ENCODE data around the gene MRPL24.

Gene MRPL24

DNA sequence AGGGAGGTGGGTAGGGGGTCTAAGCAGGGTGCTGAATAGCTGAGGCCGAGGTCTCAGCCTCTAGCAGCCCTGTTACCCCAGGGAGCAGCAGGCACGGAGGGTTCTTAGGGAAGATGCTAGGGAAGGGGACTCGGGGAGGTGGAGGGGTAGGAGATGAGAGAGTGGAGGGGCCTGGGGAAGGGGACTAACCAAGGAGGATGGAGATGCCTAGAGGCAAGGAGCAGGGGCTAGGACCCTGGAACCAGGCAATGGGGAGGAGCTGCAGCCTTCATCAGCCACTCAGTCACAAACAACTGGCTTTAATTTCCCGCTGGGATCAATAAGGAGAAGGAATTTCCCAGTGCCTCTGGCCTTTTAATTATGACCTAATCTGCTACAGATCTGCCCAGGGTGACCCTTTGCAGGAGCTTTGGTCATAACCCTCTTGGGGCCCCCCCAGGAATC is 32.6 kb downstream of the MRPL24 start:
- DNase-seq (ENCODE audit: insufficient read length, low spot score) = no peak
- TF ChIP-seq SPI1 (IDR thresholded peaks at IDR 0.05; ENCODE audit: low read depth, low read length) (no peak), TAF1 (IDR thresholded peaks at IDR 0.05; ENCODE audit: low read depth, low read length) (no peak)
- no peak for FAIRE-seq

GRCh38 chr1:156707417-156708217 is 33.3 kb downstream of the MRPL24 start:
- no peak for FAIRE-seq
- no peak for TF ChIP-seq POLR2AphosphoS5 (IDR thresholded peaks at IDR 0.05; ENCODE audit: low read depth, low read length)
- no peak for TF ChIP-seq SPI1 (IDR thresholded peaks at IDR 0.05; ENCODE audit: low read depth, low read length)
- TF ChIP-seq POLR2A (IDR thresholded peaks at IDR 0.05; ENCODE audit: low read depth, low read length) = no peak
- no peak for TF ChIP-seq TAF1 (IDR thresholded peaks at IDR 0.05; ENCODE audit: low read depth, low read length)
- no peak for TF ChIP-seq POU2F2 (IDR thresholded peaks at IDR 0.05; ENCODE audit: low read depth, low read length)
- TF ChIP-seq PAX5 (IDR thresholded peaks at IDR 0.05; ENCODE audit: insufficient read depth, low read length, severe bottlenecking) = no peak
- DNase-seq (ENCODE audit: insufficient read length, low spot score) = no peak

DNA sequence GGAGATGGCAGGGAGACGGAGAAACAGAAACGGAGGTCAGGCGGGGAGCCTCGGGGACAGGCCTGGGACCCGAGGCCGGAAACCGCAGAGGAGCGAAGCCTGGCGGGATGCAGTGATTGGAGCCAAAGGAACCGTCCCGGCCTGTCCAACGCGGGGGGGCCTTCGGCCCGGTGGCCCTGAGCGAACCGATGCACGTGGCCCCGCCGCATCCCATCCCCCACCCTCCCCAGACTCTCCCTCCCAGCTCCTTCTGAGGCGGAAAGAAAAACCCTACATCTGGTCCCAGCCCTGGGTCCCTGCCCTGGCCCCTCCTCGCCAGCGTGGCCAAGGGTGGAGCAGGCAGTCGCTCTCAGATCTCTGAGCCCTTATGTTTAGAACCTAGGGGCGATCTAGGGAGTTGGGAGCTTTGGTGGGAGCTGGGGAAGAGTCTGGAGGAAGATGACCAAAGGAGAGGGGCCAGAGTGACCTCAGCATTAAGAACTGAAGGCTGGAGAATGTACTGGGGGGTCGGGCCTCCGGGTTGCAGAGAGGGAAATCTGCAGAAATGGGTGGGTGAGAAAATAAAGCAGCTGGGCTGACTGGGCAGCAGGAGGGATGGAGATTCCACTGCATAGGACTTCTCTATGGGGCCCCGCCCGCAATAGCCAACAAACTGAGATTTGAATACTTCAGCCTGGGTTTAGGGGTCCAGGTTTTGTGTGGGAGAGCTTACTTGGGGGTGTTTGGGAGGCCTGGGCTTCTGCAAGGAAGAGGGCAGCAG is 34.1 kb downstream of the MRPL24 start:
- DNase-seq (ENCODE audit: insufficient read length, low spot score) (no peak), FAIRE-seq (no peak)
- no peak for TF ChIP-seq PAX5 (IDR thresholded peaks at IDR 0.05; ENCODE audit: insufficient read depth, low read length, severe bottlenecking)
- TF ChIP-seq POU2F2 (IDR thresholded peaks at IDR 0.05; ENCODE audit: low read depth, low read length) = no peak
- no peak for TF ChIP-seq SPI1 (IDR thresholded peaks at IDR 0.05; ENCODE audit: low read depth, low read length)
- TF ChIP-seq TAF1 (IDR thresholded peaks at IDR 0.05; ENCODE audit: low read depth, low read length) = no peak
- TF ChIP-seq POLR2A (IDR thresholded peaks at IDR 0.05; ENCODE audit: low read depth, low read length) = no peak
- TF ChIP-seq POLR2AphosphoS5 (IDR thresholded peaks at IDR 0.05; ENCODE audit: low read depth, low read length) = no peak

- FAIRE-seq = peak; percentile 78
- no peak for TF ChIP-seq PAX5 (IDR thresholded peaks at IDR 0.05; ENCODE audit: insufficient read depth, low read length, severe bottlenecking)
- no peak for TF ChIP-seq TAF1 (IDR thresholded peaks at IDR 0.05; ENCODE audit: low read depth, low read length)
- no peak for TF ChIP-seq SPI1 (IDR thresholded peaks at IDR 0.05; ENCODE audit: low read depth, low read length)
- no peak for TF ChIP-seq POU2F2 (IDR thresholded peaks at IDR 0.05; ENCODE audit: low read depth, low read length)
- TF ChIP-seq POLR2A (IDR thresholded peaks at IDR 0.05; ENCODE audit: low read depth, low read length) = no peak
- TF ChIP-seq POLR2AphosphoS5 (IDR thresholded peaks at IDR 0.05; ENCODE audit: low read depth, low read length) = no peak
- peak; percentile 86 for DNase-seq (ENCODE audit: insufficient read length, low spot score)
Observed at GRCh38 chr1:156705918-156706656, 34.8 kb downstream of the MRPL24 start.

DNA sequence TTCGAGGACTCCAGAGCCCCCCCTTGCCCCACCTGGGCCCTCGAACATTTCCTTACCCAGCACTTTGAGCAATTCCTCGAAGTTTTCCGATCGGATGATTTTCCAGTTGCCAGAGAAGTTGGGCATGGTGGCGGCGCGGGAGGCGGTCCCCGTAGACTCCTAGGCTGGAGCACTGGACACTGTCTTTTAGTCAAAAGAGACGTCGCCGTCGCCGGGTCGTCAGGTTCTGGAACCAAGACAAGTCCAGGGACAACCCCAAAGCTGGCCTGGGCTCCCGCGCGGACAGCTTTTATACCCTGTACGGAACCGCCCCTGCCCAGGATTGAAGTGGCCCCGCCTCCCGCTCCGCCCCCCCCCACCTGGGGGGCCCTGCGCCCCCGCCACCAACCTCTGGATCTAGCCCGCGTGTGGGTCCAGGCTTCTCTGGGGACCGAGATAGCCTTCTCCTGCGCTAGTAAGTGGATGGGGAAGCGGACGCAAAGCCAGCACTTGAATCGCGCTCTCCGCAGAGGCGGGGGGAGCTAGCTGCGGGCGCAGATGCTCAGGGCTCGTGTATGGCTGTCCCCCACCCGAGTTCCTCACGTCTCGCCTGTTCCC is 35.5 kb downstream of the MRPL24 start, which contains the start of gene CRABP2:
TSS of gene CRABP2 (minus strand) at position 263 of the 597 bp plus-strand sequence. CDS start at position 126, 137 bp downstream.
- TF ChIP-seq POU2F2 (IDR thresholded peaks at IDR 0.05; ENCODE audit: low read depth, low read length) (no peak), POLR2AphosphoS5 (IDR thresholded peaks at IDR 0.05; ENCODE audit: low read depth, low read length) (no peak), POLR2A (IDR thresholded peaks at IDR 0.05; ENCODE audit: low read depth, low read length) (no peak), TAF1 (IDR thresholded peaks at IDR 0.05; ENCODE audit: low read depth, low read length) (no peak), SPI1 (IDR thresholded peaks at IDR 0.05; ENCODE audit: low read depth, low read length) (no peak), PAX5 (IDR thresholded peaks at IDR 0.05; ENCODE audit: insufficient read depth, low read length, severe bottlenecking) (no peak)
- DNase-seq (ENCODE audit: insufficient read length, low spot score) = peak; percentile 51
- peak; percentile 20 for FAIRE-seq

- TF ChIP-seq TAF1 (IDR thresholded peaks at IDR 0.05; ENCODE audit: low read depth, low read length) (no peak), POU2F2 (IDR thresholded peaks at IDR 0.05; ENCODE audit: low read depth, low read length) (no peak), PAX5 (IDR thresholded peaks at IDR 0.05; ENCODE audit: insufficient read depth, low read length, severe bottlenecking) (no peak), POLR2AphosphoS5 (IDR thresholded peaks at IDR 0.05; ENCODE audit: low read depth, low read length) (no peak), POLR2A (IDR thresholded peaks at IDR 0.05; ENCODE audit: low read depth, low read length) (no peak), SPI1 (IDR thresholded peaks at IDR 0.05; ENCODE audit: low read depth, low read length) (no peak)
- no peak for DNase-seq (ENCODE audit: insufficient read length, low spot score)
- FAIRE-seq = no peak
Observed at GRCh38 chr1:156704930-156705320, 36.0 kb downstream of the MRPL24 start.

- FAIRE-seq (no peak), DNase-seq (ENCODE audit: insufficient read length, low spot score) (no peak)
- TF ChIP-seq POLR2AphosphoS5 (IDR thresholded peaks at IDR 0.05; ENCODE audit: low read depth, low read length) (no peak), SPI1 (IDR thresholded peaks at IDR 0.05; ENCODE audit: low read depth, low read length) (no peak), TAF1 (IDR thresholded peaks at IDR 0.05; ENCODE audit: low read depth, low read length) (no peak), POLR2A (IDR thresholded peaks at IDR 0.05; ENCODE audit: low read depth, low read length) (no peak), PAX5 (IDR thresholded peaks at IDR 0.05; ENCODE audit: insufficient read depth, low read length, severe bottlenecking) (no peak), POU2F2 (IDR thresholded peaks at IDR 0.05; ENCODE audit: low read depth, low read length) (no peak)
Observed at GRCh38 chr1:156704166-156704711, 36.6 kb downstream of the MRPL24 start.

- FAIRE-seq (no peak), DNase-seq (ENCODE audit: insufficient read length, low spot score) (no peak)
- no peak for TF ChIP-seq POLR2A (IDR thresholded peaks at IDR 0.05; ENCODE audit: low read depth, low read length)
- no peak for TF ChIP-seq TAF1 (IDR thresholded peaks at IDR 0.05; ENCODE audit: low read depth, low read length)
- no peak for TF ChIP-seq POLR2AphosphoS5 (IDR thresholded peaks at IDR 0.05; ENCODE audit: low read depth, low read length)
- no peak for TF ChIP-seq POU2F2 (IDR thresholded peaks at IDR 0.05; ENCODE audit: low read depth, low read length)
- TF ChIP-seq SPI1 (IDR thresholded peaks at IDR 0.05; ENCODE audit: low read depth, low read length) = no peak
Observed at GRCh38 chr1:156703741-156704140, 37.1 kb downstream of the MRPL24 start.
